Omental fat pad (tissue), 4 donors: ENCODE results near the gene IGF2R. TPM values are rescaled to one million over a fixed set of nuclear protein-coding genes. Genes with fewer than 3 reads are reported as not detected.

Experiments
- ATAC-seq: fragments of 150-250 bp; one replicate; pipeline ENCODE4 v1.9.1; 2016; ENCODE audit warnings: mild to moderate bottlenecking, moderate library complexity; ENCODE audit not compliant: low FRiP score
- DNase-seq: peaks from one replicate; pipeline ENCODE4 v3.0.0-alpha.2; 2019; ENCODE audit warnings: low spot score
- CTCF ChIP-seq, 3 donors: fragments of 450-650 bp; IDR thresholded peaks; one replicate each; pipeline ENCODE4 v1.5.1; 2016 to 2017; ENCODE audit warnings: antibody characterized with exemption in 3 of 3, mild to moderate bottlenecking in 3 of 3, moderate library complexity in 2 of 3
- total RNA-seq, 4 donors: library from RNA; depleted of rRNA; stranded (reverse); fragments of >200 nt; gene quantifications; one replicate each; pipeline ENCODE4 v1.1.0, GENCODE V29; 2016

The IGF2R gene
- total RNA-seq, 4 donors from 2014 or later = 69.9 to 131 (median 110) TPM

- no peak for DNase-seq
- TF ChIP-seq CTCF (IDR thresholded peaks at IDR 0.05) = no peak
- no peak for ATAC-seq
Observed at GRCh38 chr6:160060221-160060620, 91.3 kb downstream of the IGF2R start.

GRCh38 chr6:160060920-160061447, 92.1 kb downstream of the IGF2R start:
- ATAC-seq (no peak), DNase-seq (no peak)
- no peak for TF ChIP-seq CTCF (IDR thresholded peaks at IDR 0.05)

- DNase-seq = no peak
- ATAC-seq = no peak
- TF ChIP-seq CTCF (IDR thresholded peaks at IDR 0.05) = no peak
Observed at GRCh38 chr6:160063771-160064413, 95.0 kb downstream of the IGF2R start.

GRCh38 chr6:160065200-160065599, 96.3 kb downstream of the IGF2R start:
- DNase-seq (no peak), ATAC-seq (no peak)
- no peak for TF ChIP-seq CTCF (IDR thresholded peaks at IDR 0.05)

GRCh38 chr6:160067564-160067963, 98.7 kb downstream of the IGF2R start:
- no peak for TF ChIP-seq CTCF (IDR thresholded peaks at IDR 0.05)
- ATAC-seq (no peak), DNase-seq (no peak)

- ATAC-seq (no peak), DNase-seq (no peak)
- no peak for TF ChIP-seq CTCF (IDR thresholded peaks at IDR 0.05)
Observed at GRCh38 chr6:160068346-160068745, 99.5 kb downstream of the IGF2R start.

- DNase-seq (no peak), ATAC-seq (no peak)
- no peak for TF ChIP-seq CTCF (IDR thresholded peaks at IDR 0.05)
Observed at GRCh38 chr6:160069050-160069454, 100.2 kb downstream of the IGF2R start.
